ENCODE results near the gene ADCY3.
"Not testable (repeated sequence)": the region's sequence is repeated elsewhere in the genome, so short reads cannot be mapped to it uniquely, and the experiment has no call there.

The ADCY3 gene

DNA sequence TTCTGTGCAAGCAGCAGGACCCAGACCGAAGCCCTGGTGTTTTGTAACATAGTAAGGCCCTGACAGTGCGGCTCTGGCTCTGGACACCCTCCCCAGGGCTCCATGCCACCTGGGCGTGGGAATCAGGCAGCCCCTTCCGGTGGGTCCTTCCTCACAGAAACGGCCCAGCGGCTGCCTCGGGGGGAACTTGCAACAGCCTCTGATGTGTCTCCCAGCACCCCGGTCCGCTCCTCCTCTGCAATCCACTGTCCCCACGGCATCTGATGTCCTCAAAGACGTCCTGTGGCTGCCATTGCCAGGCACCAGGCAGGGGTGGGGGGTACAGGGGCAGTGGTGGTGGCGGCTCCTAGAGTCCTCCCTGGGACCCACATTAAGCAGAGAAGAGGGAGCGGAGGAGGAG lies 68.0 kb downstream of the ADCY3 start:
- no peak for DNase-seq (ENCODE audit: low read depth in 4 of 4, low spot score in 1 of 4)

DNA sequence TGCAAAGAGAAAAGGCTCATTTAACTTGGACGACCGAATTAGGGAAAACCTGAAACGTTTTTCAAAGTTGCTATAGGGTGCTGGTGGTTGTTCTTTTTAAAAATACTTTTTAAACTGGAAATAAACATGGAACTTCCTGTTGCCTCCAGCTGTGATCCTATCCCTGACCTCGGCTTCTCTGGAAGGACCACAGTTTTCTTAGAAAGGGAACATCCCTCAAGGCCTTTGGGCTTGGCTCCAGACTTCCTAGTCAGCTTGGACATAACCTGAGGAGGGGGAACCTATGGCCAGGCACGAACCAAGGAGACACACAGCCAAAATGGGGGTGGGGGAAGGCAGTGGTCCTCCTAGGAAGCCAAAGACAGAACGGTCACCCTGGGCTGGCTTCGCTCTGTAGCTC lies 69.1 kb downstream of the ADCY3 start:
- no peak for DNase-seq (ENCODE audit: low read depth in 4 of 4, low spot score in 1 of 4)

DNA sequence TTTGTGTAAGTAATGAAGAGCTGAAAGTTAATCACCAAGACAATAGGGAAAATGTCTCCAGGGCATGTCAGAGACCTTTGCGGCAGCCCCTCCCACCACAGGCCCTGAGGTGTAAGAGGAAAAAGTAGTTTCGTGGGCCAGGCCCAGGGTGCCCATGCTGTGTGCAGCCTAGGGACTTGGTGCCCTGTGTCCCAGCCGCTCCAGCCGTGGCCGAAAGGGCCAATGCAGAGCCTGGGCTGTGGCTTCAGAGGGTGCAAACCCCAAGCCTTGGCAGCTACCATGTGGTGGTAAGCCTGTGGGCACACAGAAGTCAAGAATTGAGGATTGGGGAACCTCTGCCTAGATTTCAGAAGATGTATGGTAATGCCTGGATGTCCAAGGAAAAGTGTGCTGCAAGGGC lies 74.3 kb downstream of the ADCY3 start:
- no peak for DNase-seq (ENCODE audit: low read depth in 4 of 4, low spot score in 1 of 4)

DNA sequence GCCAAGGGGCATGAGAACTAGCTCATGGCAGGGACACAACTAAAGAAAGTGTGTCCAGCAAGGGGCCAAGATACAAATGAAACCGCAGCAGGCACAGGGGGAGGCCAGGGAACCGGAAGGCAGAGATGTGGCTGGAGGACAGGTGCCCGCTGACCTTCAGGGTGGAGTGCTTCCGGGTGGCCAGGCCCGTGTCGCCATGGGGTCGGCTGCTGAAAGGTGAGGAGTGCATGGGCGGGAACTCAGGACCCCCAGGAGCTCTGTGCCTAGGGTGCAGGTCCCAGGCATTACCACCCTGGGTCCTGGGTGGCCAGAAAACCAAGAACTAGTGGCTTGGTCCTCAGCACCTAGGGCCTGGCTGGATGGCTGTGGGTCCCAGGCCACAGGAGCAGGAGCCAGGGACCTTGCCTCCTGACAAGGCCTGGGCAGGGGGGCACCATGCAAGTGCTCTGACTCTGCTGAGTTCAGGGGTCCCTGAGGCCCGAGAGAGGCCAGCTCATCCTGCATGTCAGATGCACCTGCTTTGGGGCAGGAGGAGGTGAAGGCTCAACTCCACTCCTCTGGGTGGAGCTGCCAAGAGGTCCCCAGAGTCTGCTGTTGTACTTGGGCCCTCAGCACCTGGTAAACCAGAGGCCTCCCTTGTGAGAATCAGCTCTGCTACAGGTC lies 75.9 kb downstream of the ADCY3 start:
- DNase-seq (ENCODE audit: low read depth in 4 of 4, low spot score in 1 of 4): no peak

DNA sequence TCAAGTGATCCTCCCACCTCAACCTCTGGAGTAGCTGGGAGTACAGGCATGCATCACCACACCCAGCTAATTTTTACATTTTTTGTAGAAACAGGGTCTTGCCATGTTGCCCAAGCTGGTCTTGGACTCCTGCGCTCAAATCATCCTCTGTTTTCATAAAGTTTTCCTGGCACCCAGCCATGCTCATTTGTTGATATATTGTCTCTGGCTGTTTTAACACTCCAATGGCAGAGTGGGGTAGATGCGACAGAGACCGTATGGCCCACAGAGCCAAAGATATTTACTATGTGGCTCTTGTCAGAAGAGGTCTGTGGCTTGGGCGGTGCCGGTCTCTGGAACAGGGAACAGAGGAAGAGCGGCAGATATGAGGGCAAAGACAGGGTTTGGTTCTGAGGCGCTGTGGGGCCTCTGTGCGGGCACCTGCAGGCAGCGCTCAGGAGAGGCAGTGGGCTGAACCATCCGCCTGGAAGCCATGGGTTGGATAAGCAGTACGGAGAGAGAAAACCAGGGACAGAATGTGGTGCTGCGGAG lies 76.6 kb downstream of the ADCY3 start:
- DNase-seq (ENCODE audit: low read depth in 4 of 4, low spot score in 1 of 4): no peak

DNA sequence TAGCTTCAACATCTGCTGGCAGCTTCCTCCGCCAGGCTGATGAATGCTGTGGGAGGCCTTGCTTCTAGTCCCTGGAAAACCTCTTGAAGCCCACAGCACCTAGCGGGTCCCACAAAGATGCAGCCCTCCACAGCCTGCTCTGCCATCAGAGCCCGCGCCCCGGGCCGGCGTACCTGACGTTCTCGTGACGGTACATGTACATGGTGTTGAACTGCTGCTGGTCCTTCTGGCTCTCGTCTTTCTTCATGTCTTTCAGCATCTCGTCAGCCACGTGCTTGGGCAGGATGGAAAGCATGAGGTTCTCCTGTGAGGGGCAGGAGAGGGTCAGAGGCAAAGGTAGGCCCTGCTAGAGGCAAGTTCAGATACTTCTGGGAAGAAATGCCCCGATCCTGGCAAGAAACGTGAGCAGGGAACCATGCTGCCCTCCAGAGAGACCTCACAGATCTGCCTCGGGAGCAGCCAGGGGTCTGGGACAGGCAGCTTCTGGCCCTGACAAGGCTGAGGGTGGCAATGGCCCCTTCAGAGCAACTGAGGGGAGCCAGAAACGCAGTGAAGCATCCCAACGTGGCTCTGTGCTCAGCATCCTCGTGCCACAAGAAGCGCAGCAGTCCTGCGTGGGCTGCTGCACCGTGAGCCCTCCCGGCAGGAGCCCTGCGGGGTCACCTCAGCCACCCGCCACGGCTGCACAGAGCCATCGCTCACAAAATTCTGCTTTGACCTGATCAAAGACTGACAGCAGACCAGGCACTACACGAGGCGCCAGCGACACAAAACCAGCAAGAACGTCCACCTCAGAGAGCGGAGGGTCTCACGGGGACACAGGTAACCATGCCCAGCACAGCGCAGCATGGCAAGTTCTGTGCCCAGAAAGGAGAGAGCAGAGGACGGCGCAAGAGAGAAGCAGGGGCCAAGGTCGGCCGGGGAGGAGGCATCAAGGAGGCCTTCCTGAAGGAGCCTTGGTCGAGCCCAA lies 77.7 kb downstream of the ADCY3 start:
- no peak for DNase-seq (ENCODE audit: low read depth in 4 of 4, low spot score in 1 of 4)

DNA sequence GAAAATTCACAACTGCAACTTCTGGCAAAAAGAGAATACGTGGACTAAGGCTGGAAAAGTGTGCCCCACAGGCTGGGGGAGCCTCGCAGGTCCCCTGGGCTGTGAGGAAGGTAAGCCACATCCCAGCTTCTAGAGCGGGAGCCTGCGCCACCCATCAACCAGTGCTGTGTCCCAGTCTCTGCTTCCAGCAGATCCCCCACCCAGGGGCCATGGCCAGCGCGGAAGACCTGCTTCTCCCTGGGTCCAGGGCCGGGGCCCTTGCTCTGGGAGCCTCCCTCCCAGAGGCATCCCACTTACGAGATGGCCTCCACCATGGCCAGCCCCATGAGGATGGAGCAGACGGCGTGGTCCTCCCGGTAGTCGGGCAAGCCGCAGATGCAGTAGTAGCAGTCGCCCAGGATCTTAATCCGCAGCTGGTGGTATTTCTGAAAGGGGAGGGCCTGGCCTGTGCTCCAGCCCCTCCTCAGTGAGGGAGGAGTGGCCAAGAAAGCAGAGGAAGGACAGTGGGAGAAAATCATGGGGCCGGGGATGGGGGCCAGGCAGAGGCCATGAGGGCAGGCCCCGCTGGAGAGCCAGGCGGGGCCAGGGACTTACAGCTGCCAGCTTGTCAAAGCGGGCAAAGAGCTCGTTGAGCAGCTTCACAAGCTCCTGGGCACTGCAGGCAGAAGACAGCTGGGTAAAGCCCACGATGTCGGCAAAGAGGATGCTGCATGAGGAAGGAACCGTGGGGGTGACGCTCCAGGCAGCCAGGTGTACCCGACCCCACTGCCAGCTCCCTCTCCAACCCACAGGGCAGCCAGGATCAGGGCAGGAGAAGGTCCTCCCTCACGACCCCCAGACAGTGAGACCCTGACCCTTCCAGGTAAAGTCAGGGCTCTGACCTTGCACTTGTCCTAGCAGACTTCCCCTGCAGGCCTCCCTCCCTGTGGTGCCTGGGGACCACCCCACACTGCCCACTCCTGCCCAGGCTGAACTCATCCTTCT lies 78.8 kb downstream of the ADCY3 start:
- DNase-seq (ENCODE audit: low read depth in 4 of 4, low spot score in 1 of 4): no peak

DNA sequence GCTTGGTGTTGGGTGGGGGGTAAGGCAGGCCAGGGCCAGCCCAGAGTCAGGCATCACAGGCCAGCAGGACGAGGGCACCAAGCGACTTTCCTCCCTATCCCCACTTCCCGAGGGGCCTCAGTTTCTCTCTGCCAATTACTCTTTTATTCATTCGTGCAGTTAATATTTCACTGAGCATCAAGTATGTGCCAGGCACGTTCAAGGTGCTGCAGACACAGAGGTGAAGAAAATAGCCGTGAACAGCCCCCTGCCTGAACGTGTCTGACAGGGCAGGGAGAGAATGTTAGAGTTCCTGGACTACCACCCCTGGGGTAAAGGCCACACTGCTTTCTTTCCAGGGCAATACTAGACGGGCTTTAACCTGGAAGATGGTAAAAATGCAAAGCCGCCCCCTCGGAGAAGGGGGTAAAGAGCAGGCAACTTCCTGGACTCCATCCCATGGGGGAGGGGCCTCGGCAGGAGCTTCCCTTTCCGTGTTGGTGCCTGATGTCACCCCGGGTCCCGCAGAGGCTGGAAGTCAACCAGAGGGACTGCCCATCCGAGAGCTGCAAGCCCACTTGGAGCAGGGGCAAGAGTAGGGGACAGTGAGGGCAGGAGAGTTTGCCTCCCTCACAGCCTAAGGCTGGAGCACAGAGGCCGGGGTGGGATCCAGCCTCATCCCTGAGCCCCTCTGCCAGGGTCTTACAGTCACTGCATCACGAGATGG lies 79.7 kb downstream of the ADCY3 start:
- DNase-seq (ENCODE audit: low read depth in 4 of 4, low spot score in 1 of 4): no peak

DNA sequence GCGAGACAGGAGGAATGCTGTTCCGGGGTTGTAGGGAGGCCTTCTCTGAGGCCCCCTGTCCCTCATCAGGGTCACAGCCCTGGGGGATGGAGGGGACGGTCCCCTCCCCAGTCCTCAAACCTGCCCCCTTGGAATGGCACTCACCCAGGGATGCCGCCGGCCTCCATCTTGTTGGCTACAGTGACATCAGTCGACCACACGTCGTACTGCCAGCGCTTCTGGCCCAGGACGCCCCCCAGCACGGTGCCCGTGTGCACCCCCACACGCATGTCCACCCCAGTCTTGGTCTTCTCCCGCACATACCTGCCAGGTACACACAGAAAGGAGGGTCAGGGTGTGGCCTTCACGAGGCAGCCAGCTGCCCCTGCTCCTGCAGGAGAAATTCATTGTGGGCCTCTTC lies 80.3 kb downstream of the ADCY3 start:
- no peak for DNase-seq (ENCODE audit: low read depth in 4 of 4, low spot score in 1 of 4)

DNA sequence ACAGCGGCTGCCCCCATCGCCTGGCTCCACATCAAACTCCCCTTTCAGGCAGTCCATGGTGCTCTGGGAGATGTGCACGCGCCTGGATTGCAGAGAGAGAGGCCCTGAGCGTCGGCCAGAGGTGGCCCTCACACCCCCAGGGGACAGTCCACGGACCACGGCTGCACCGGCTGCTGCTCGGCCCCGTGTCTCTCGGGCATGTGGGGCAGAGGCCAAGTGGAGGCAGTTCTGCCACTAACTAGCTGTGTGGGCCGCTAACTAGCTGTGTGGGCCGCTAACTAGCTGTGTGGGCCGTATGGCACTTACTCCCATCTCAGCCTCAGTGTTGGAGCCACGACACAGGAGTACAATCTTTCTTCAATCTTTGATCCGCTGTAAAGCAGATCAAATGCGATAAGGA lies 81.5 kb downstream of the ADCY3 start:
- no peak for DNase-seq (ENCODE audit: low read depth in 4 of 4, low spot score in 1 of 4)

DNA sequence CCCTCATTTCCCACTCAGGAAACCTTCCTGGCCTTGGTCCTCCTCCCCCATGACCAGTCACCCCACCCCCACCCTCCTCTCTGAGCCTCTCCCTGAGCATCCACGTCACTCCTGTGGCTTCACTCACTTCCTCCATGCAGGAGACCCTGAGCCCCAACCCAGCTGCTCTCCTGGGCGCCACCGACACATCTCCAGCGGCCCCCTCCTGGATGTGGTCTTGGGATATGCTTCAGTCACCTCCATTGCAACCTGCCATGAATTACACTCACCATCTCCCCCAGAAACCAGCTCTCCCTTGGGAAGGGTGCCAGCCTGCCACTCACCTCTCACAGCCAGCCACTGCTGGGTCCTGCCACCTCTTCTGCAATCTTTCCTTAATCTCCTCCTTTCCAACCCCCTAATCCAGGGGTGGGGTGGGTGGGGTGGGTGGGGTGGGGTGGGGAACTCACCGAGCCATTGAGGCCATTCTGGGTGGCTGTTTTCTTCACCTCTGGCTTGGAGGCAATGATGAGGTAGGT lies 82.0 kb downstream of the ADCY3 start:
- DNase-seq (ENCODE audit: low read depth in 4 of 4, low spot score in 1 of 4): no peak

DNA sequence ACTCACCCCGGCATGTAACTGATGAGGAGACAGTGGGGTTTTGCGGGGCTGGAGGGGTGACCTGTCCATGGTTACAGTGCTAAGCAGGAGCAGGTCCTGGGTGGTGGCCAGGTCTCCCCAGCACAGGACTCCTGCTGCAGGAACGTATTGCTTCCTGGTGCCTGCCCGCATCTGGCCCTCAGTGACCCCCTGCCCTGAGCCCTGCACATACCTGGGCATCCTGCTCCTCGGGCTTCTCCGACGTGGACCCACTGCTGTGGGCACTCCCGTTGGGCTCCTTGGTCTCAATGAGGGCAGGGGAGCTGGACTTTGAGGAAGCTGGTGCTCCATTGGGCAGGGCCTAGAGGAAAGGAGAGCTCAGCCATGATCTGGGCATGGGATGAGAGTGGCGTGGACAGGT lies 83.3 kb downstream of the ADCY3 start:
- no peak for DNase-seq (ENCODE audit: low read depth in 4 of 4, low spot score in 1 of 4)

DNA sequence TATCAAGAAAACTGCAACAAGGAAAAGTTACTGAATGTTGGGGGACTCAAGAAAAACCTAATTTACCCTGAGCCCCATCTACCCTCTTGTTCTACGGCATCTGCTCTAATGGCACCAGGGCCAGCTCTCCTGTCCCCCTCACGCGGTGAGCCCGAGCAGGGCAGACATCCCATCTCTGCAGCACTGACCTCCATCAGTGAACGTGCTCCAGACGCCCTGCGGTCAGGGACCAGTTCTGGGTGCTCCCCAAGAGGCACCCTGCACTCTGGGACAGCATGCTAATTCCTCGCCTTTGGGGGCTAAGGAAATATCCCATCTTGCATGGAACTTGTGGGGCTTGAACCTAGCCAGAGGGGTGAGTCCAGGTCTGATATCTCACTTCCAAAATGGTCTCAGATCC lies 83.8 kb downstream of the ADCY3 start:
- no peak for DNase-seq (ENCODE audit: low read depth in 4 of 4, low spot score in 1 of 4)

DNA sequence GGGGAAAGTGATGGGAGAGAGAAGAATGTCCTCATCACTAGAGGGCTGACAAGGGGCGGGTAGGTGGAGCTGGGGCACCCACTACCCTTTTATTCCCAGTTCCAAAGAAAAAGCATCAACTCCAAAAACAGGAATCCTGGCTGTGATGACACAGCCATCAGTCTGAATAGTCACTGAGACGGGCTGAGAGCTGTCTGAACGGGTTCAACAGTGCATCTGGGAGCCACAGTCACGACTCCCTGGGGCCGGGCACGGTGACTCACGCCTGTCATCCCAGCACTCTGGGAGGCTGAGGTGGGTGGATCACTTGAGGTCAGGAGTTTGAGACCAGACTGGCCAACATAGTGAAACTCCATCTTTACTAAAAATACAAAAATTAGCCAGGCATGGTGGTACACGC lies 84.6 kb downstream of the ADCY3 start:
- DNase-seq (ENCODE audit: low read depth in 4 of 4, low spot score in 1 of 4): not testable (repeated sequence)

DNA sequence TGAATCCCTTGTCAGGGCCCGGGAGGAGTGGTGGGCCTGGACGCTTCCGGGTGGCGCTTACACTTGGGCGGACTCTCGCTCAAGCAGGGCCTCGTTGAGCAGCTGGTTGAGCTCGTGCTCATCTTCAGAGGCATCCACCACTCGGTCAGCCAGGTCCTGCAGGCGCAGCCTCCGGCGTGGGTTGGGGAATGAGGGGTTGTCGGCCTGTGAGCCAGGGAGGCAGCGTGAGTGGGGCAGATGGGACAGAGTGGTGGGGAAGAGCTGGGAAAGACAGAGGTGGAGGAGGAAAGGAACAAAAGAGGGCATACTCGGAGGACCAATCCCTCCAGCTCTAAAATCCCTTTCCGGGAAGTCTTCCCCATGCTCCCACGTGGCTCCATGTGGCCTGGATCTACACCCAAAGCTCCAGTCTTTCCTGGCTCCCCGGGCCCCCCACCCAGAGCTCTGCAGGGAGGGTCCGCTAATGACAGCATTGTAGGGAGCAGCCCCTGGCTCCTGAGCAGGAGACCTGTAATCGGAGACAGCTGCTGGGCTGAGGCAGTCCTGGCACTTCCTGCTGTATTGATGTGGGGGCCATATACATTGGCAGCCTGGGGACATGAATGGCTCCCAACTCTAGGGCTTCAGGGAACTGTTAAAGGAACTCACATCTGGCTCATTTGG lies 85.2 kb downstream of the ADCY3 start:
- DNase-seq (ENCODE audit: low read depth in 4 of 4, low spot score in 1 of 4): no peak

DNA sequence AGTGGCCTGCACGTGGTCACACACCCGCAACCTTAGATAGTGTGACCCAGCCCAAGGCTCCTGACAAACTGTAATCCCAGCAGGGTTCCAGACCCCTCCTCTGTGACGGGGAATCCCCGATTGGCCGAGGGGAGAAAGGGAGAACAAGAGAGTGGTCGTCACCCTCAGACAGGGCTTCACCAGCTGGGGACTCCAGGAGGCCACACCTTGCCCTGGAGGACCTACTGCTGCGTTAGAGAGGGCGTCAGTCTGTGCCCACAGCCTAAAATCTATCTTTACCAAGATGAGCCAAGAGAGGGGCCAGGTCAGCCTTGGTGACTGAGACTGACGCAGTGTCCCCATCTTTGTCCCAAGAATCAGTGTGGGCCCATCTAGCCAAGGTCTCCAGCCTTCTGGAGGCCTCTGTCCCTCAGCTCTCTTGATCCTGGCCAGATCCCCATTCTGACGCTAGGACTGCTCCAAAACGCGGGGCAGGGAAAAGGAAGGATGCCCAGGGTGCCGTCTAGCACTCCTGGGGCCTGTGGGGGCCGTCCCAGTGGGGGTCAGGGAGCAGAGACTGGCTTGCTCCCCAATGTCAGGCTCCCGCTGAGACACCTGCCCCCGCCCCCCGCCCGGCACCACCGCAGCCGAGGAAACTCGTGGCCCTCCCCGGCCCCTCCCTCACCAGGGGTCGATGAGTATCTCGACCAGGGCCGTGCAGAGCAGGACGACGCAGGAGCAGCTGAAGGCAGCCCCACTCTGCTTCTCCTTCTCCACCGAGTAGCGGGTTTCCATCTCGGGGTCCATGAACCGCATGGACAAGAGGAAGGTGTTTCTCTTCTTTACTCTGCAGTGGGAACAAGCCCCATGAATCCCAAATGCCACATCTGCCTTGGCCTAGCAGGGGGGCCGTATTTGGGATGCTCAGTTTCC lies 86.0 kb downstream of the ADCY3 start:
- no peak for DNase-seq (ENCODE audit: low read depth in 4 of 4, low spot score in 1 of 4)

DNA sequence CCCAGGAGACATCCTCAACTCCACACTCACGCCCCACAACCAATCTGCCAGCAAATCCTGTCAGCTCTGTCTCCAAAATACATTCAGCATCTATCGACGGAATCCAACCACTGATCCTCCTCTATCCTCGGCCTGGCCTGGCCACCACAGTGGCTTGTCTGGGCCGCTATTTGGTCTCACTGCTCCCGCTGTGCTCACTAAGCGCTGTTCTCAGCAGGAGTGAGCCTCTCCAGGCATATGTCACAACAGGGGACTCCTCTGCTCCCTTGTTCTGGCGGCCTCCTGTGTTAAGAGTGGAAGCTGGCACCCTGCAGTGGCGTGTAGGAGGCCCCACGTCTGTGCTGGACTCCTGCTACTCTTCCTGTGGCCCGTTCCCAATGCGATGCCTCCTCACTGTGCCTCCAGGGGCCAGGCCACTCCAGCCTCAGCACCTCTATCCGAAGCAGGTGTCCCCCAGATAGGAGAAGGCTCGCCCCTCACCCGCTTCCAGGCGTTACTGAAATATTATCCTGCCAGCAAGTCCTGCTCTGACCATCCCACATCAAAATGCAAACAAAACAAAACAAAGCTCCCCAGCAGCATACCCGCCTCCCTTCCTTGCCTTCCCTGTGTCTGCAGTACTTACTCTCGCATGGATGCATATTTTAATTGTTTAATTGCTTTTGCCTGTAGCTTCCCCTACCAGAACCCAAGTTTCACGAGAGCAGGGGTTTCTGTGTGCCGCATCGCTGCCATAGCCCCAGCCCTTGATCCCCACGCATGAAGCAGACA lies 86.9 kb downstream of the ADCY3 start:
- DNase-seq (ENCODE audit: low read depth in 4 of 4, low spot score in 1 of 4): no peak

DNA sequence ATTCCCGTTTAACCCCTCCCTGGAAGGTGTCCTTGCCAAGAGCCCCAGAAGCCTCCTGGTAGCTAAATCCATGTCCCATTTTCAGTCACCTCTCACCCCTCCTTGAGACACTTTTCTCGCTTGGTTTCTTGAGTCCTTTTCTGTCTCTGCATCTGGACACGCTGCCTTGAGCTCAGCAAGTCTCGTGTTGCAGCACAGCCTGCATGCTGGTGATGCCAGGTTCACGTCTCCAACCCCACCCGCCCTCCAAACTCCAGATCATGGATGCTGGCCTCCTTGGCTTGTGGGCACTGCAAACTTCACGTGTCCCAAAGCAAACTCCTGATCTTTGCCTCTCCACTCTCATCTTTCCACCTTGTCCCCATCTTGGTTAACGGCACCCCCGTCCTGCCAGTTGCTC lies 87.5 kb downstream of the ADCY3 start:
- DNase-seq (ENCODE audit: low read depth in 4 of 4, low spot score in 1 of 4): no peak
